GOT3 (cell line): ENCODE data around the gene NIPAL3.

Experiments
- DNase-seq: peaks from one replicate; lab custom pipeline; 2025; ENCODE audit warnings: mixed read lengths; lab: John Stamatoyannopoulos, UW

Gene NIPAL3

GRCh38 chr1:24415334-24415909 lies at the start of gene NIPAL3:
Gene NIPAL3, plus strand, starts transcription at chr1:24415802. Its CDS starts 3,746 bp downstream, at chr1:24419548.
- DNase-seq, result peak; percentile 82

GRCh38 chr1:24366707-24367106 lies 48.9 kb upstream of the NIPAL3 start:
- DNase-seq, result no peak

- DNase-seq, result no peak
Measured at GRCh38 chr1:24369199-24369598, 46.4 kb upstream of the NIPAL3 start.

- no peak for DNase-seq
Measured at GRCh38 chr1:24369801-24370200, 45.8 kb upstream of the NIPAL3 start.

GRCh38 chr1:24373044-24373443 lies 42.6 kb upstream of the NIPAL3 start:
- DNase-seq, result no peak

- DNase-seq, result no peak
Measured at GRCh38 chr1:24373710-24374109, 41.9 kb upstream of the NIPAL3 start.

GRCh38 chr1:24374891-24375786 lies 40.5 kb upstream of the NIPAL3 start:
- no peak for DNase-seq

- DNase-seq, result no peak
Measured at GRCh38 chr1:24379733-24380315, 35.8 kb upstream of the NIPAL3 start.

- DNase-seq, result no peak
Measured at GRCh38 chr1:24380508-24380907, 35.1 kb upstream of the NIPAL3 start.

GRCh38 chr1:24381256-24381655 lies 34.3 kb upstream of the NIPAL3 start:
- DNase-seq, result no peak

GRCh38 chr1:24382165-24382577 lies 33.4 kb upstream of the NIPAL3 start:
- no peak for DNase-seq

- DNase-seq, result no peak
Measured at GRCh38 chr1:24383381-24383940, 32.1 kb upstream of the NIPAL3 start.

GRCh38 chr1:24384251-24385090 lies 31.1 kb upstream of the NIPAL3 start:
- DNase-seq, result no peak

GRCh38 chr1:24385160-24385940 lies 30.3 kb upstream of the NIPAL3 start:
- no peak for DNase-seq

- no peak for DNase-seq
Measured at GRCh38 chr1:24386241-24386640, 29.4 kb upstream of the NIPAL3 start.

- no peak for DNase-seq
Measured at GRCh38 chr1:24386931-24387330, 28.7 kb upstream of the NIPAL3 start.

- no peak for DNase-seq
Measured at GRCh38 chr1:24387636-24388175, 27.9 kb upstream of the NIPAL3 start.

GRCh38 chr1:24388331-24388885 lies 27.2 kb upstream of the NIPAL3 start:
- no peak for DNase-seq

- no peak for DNase-seq
Measured at GRCh38 chr1:24389231-24389678, 26.3 kb upstream of the NIPAL3 start.
